OCI-LY1 (cell line): ENCODE measurements around the gene CHKA.

Experiments used
- H2AFZ ChIP-seq: fragments of 200-600 bp; sonication (generic), shearing (Covaris generic); 2 replicates; pipeline ENCODE4 v1.6.0; 2014; ENCODE audit warnings: antibody characterized with exemption, mild to moderate bottlenecking, low read length
- H3F3A ChIP-seq: fragments of 200-600 bp; sonication (generic), shearing (Covaris generic); 2 replicates; pipeline ENCODE4 v1.6.0; 2014; ENCODE audit warnings: mild to moderate bottlenecking, antibody characterized with exemption, low read length, moderate library complexity; ENCODE audit not compliant: insufficient read depth
- H3K27ac ChIP-seq: fragments of 200-600 bp; sonication (generic); 2 replicates; pipeline ENCODE4 v1.5.1; 2014; ENCODE audit warnings: low read length, mixed run types, mild to moderate bottlenecking, low read depth; ENCODE audit not compliant: poor library complexity, severe bottlenecking
- H3K27me3 ChIP-seq: fragments of 200-600 bp; sonication (generic); 2 replicates; pipeline ENCODE4 v1.6.0; 2014; ENCODE audit warnings: antibody characterized with exemption, mild to moderate bottlenecking, low read length, moderate library complexity; ENCODE audit not compliant: insufficient read depth
- H3K36me3 ChIP-seq: fragments of 200-600 bp; sonication (generic); 2 replicates; pipeline ENCODE4 v1.6.1; 2014; ENCODE audit warnings: mild to moderate bottlenecking, antibody characterized with exemption, low read length, moderate library complexity, mixed read lengths; ENCODE audit not compliant: insufficient read depth
- H3K4me1 ChIP-seq: fragments of 200-600 bp; sonication (generic); 2 replicates; pipeline ENCODE4 v1.5.1; 2014; ENCODE audit warnings: mild to moderate bottlenecking, low read length, moderate library complexity; ENCODE audit not compliant: insufficient read depth, severe bottlenecking
- H3K4me2 ChIP-seq: fragments of 200-600 bp; sonication (generic), shearing (Covaris generic); 2 replicates; pipeline ENCODE4 v1.6.1; 2014; ENCODE audit warnings: low read length
- H3K4me3 ChIP-seq: fragments of 200-600 bp; sonication (generic); 2 replicates; pipeline ENCODE4 v1.5.1; 2014; ENCODE audit warnings: low read length, low read depth, mild to moderate bottlenecking, mixed read lengths; ENCODE audit not compliant: poor library complexity, severe bottlenecking
- H3K79me2 ChIP-seq: fragments of 200-600 bp; shearing (Covaris generic); 2 replicates; pipeline ENCODE4 v1.6.1; 2016; ENCODE audit warnings: mixed run types, low read length, mixed read lengths; ENCODE audit not compliant: insufficient read depth
- H3K9ac ChIP-seq: fragments of 200-600 bp; sonication (generic), shearing (Covaris generic); 2 replicates; pipeline ENCODE4 v1.6.1; 2014; ENCODE audit warnings: mild to moderate bottlenecking, low read length, mixed read lengths
- H3K9me2 ChIP-seq: fragments of 200-600 bp; sonication (generic), shearing (Covaris generic); 2 replicates; pipeline ENCODE4 v1.6.1; 2014; ENCODE audit warnings: low read depth, mild to moderate bottlenecking, low read length, mixed read lengths
- H3K9me3 ChIP-seq: fragments of 200-600 bp; shearing (Covaris generic); 2 replicates; pipeline ENCODE4 v1.6.1; 2014; ENCODE audit warnings: low read length, mixed read lengths
- H4K20me1 ChIP-seq: fragments of 200-600 bp; sonication (generic), shearing (Covaris generic); 2 replicates; pipeline ENCODE4 v1.6.0; 2016; ENCODE audit warnings: mild to moderate bottlenecking, low read length; ENCODE audit not compliant: insufficient read depth
- EZH2 ChIP-seq: fragments of 200-600 bp; sonication (generic), shearing (Covaris generic); IDR thresholded peaks from 2 replicates; pipeline ENCODE4 v1.8.0; 2017; ENCODE audit warnings: borderline replicate concordance, mixed run types, mild to moderate bottlenecking, antibody characterized with exemption, low read length, moderate library complexity, mixed read lengths
- TF ChIP-seq, protein P1 (sequence below): fragments of 200-600 bp; sonication (generic), shearing (Covaris generic); IDR thresholded peaks from 2 replicates; pipeline ENCODE4 v1.5.1; 2017; ENCODE audit warnings: mild to moderate bottlenecking, antibody characterized with exemption, low read length, moderate library complexity, mixed read lengths

Gene CHKA

DNA sequence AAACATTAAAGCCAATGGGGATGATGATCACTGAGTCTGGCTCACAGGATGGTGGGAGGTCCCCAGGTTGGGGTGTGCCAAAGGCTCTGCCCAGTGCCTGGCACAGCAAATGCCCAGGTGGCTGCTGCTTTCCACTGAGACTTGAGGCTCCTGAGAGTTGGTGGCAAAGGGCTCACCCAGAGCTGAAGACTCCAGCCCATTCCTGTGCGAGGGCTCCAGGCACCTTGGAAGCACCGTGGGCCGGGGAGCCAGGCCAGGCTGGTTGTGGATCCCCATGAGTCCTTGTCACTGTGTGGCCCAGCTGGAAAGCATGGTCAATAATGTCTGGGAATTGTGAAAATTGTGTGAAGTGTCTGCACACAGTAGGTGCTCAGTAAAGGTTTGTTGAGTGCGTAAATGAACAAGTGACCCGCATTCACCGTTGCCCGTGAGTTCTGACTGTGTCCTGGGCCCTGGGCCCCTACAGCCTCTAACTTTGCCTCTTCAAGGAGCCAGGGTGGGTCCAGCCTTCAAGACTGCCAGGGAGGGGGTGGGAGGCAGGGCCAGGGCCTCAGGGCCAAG is 114.5 kb downstream of the CHKA start:
- H3K36me3 ChIP-seq, result no peaks in the 10 kb centered on the region
- no peaks in the 10 kb centered on the region for H3K9me2 ChIP-seq
- H3K4me1 ChIP-seq, result peaks cover 46% of the 10 kb centered on the region
- no peak overlapping the region for H2AFZ ChIP-seq
- H3K27me3 ChIP-seq, result no peaks in the 10 kb centered on the region
- H3K27ac ChIP-seq, result no peak overlapping the region
- no peaks in the 10 kb centered on the region for H3K79me2 ChIP-seq
- no peak for TF ChIP-seq EZH2
- TF ChIP-seq, protein P1, sequence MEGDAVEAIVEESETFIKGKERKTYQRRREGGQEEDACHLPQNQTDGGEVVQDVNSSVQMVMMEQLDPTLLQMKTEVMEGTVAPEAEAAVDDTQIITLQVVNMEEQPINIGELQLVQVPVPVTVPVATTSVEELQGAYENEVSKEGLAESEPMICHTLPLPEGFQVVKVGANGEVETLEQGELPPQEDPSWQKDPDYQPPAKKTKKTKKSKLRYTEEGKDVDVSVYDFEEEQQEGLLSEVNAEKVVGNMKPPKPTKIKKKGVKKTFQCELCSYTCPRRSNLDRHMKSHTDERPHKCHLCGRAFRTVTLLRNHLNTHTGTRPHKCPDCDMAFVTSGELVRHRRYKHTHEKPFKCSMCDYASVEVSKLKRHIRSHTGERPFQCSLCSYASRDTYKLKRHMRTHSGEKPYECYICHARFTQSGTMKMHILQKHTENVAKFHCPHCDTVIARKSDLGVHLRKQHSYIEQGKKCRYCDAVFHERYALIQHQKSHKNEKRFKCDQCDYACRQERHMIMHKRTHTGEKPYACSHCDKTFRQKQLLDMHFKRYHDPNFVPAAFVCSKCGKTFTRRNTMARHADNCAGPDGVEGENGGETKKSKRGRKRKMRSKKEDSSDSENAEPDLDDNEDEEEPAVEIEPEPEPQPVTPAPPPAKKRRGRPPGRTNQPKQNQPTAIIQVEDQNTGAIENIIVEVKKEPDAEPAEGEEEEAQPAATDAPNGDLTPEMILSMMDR, result no peak
- H3K4me3 ChIP-seq, result no peak overlapping the region
- no peak overlapping the region for H3K4me2 ChIP-seq
- peaks cover 5% of the 10 kb centered on the region for H3F3A ChIP-seq
- H3K9me3 ChIP-seq, result no peaks in the 10 kb centered on the region
- H3K9ac ChIP-seq, result no peak overlapping the region
- no peaks in the 10 kb centered on the region for H4K20me1 ChIP-seq

DNA sequence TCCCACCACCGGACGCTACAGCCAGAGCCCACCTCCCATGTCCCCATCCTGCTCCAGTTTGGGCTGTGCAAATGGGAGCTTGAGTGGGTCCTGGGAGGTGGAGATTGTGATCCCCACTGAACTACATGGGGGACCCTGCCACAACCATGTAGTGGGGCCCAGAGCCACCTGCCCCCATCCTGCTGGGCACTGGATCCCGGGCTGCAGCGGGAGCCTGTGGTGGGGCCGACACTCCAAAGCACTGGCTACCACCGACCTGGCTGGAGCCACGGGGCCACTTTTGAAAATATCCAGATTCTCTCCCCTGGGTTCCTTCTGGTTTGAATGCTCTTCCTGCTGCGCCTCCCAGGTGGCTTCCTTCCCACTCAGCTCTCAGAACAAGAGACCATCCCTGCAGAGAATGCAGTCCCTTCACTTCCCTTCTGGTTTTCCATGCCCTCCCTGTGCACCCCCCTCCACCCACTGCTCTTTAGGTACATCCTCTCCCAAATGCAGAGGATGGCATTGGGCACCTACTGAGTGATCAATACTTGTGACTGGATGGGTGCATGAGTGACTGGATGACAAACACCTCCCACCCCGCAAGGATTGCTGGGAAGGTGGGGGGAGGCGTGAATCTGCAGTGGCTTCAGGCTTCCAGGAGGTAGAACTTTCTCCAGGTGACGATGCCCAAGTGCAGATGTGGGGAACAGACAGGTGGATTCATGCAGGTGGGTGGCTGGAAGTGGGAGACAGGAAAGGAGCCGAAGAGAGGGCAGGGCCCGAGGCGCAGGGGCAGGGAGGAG is 116.4 kb downstream of the CHKA start:
- no peaks in the 10 kb centered on the region for H3K9me3 ChIP-seq
- peak overlapping the region; percentile 97 for H3K4me2 ChIP-seq
- H3K79me2 ChIP-seq, result no peaks in the 10 kb centered on the region
- no peaks in the 10 kb centered on the region for H4K20me1 ChIP-seq
- H3K27me3 ChIP-seq, result no peaks in the 10 kb centered on the region
- no peak overlapping the region for H2AFZ ChIP-seq
- peak overlapping the region; percentile 76; the same call in 1 of the 2 replicates for H3K9ac ChIP-seq
- H3K9me2 ChIP-seq, result no peaks in the 10 kb centered on the region
- H3K36me3 ChIP-seq, result no peaks in the 10 kb centered on the region
- H3K4me1 ChIP-seq, result peaks cover 40% of the 10 kb centered on the region
- peaks cover 5% of the 10 kb centered on the region for H3F3A ChIP-seq
- TF ChIP-seq, protein P1, result no peak
- no peak for TF ChIP-seq EZH2
- H3K27ac ChIP-seq, result no peak overlapping the region
- peak overlapping the region; percentile 80 for H3K4me3 ChIP-seq

DNA sequence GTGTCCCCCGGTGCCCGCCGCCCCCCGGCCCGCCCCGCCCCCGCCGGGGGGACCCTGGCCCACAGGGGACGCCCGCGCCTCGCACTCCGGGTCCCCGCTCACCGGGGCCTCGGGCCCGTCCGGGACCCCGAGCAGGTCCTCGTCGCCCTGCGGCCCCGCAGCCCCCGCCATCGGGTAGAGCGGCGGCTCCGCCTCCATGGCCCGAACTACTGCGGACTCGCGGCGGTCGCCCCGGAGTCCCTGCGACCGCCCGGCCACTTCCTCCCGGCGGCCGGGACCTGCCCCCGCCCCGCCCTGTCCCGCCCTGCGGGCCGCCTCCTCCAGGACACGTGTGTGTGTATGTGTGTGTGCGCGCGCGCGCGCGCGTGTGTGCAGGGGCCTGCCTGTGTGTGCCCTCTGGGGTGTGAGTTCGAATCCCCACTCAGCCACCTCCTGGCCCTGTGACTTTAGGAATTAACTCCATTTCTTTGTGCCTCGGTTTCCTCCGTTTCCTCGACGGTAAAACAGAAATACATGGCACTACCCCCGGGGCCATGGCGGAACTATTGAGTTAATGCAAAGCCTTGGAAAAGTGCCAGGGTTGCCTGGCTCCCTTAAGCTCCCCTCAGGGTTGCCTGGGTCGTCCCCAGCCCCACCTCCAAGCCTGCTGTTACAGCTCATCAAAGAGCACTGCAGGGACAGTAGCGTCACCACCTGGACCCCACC is 117.2 kb downstream of the CHKA start, which contains the start of gene UNC93B1:
Gene UNC93B1 (minus strand): TSS at position 252 of the 705 bp plus-strand sequence. CDS start 54 bp downstream, at position 198.
- Histone ChIP-seq H3K9me2 (no peaks in the 10 kb centered on the region), H3K4me1 (peaks cover 35% of the 10 kb centered on the region), H3F3A (peaks cover 5% of the 10 kb centered on the region), H3K9ac (peak within 1 kb of the TSS; percentile 76), H3K36me3 (no peaks in the 10 kb centered on the region), H3K4me3 (peak within 1 kb of the TSS; percentile 80), H3K79me2 (no peaks in the 10 kb centered on the region), H3K9me3 (no peaks in the 10 kb centered on the region), H2AFZ (no peak within 1 kb of the TSS), H4K20me1 (no peaks in the 10 kb centered on the region), H3K4me2 (peak within 1 kb of the TSS; percentile 97), H3K27me3 (no peaks in the 10 kb centered on the region), H3K27ac (peak within 1 kb of the TSS; percentile 88)
- TF ChIP-seq, protein P1, result no peak
- no peak for TF ChIP-seq EZH2
